ENCODE measurements around the gene NFATC1.

DNA sequence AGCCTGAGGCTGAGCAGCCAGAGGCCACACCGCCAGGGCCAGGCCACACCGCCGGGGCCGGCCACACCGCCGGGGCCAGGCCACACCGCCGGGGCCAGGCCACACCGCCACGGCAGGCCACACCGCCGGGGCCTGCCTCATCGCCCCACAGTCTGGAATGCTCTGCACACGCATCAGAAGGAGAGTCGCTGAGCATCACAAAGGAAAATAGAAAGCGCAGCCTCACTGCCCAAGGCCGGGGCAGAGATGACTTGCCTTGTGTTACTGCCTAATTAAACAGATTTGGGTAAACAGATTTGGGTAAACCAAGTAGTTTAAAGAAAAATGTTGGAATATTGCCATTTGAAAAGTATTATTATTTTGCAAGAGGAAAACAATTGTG lies 10.4 kb upstream of the NFATC1 start:
- TF ChIP-seq EZH2phosphoT487 (IDR thresholded peaks at IDR 0.05; ENCODE audit: insufficient read depth, low read depth) = no peak
- TF ChIP-seq EZH2 (IDR thresholded peaks at IDR 0.05; ENCODE audit: insufficient read depth, poor library complexity, severe bottlenecking) = no peak
